Myocyte (in vitro differentiated cells): ENCODE results near the gene EZH1. TPM values are rescaled to one million over a fixed set of nuclear protein-coding genes. Genes with fewer than 3 reads are reported as not detected.
A peak's percentile ranks its signal among the peaks of the same experiment; 100 is the strongest.

ENCODE experiments used
- DNase-seq: peaks from one replicate; pipeline ENCODE4 v3.0.0-alpha.2; 2012; ENCODE audit warnings: low read depth
- polyA plus RNA-seq: library from polyadenylated mRNA; unstranded; fragments of >200 nt; gene quantifications from one replicate; pipeline ENCODE4 v1.2.1, GENCODE V29; 2012; ENCODE audit warnings: missing spikeins
- total RNA-seq: library from RNA; depleted of rRNA; stranded (reverse); fragments of >200 nt; gene quantifications from 2 replicates; pipeline ENCODE4 v1.2.3, GENCODE V29; 2014

EZH1 gene
- 24.6 and 28.6 TPM in 2 replicates for total RNA-seq
- 26.6 TPM for polyA plus RNA-seq

GRCh38 chr17:42744806-42745617 is at the start of gene EZH1:
TSS of gene EZH1 (minus strand) at chr17:42745040. CDS start at chr17:42728941, 16,099 bp downstream.
- DNase-seq: peak; percentile 90

GRCh38 chr17:42792545-42792944 is 47.7 kb upstream of the EZH1 start:
- no peak for DNase-seq

GRCh38 chr17:42791948-42792347 is 47.1 kb upstream of the EZH1 start:
- DNase-seq: no peak

GRCh38 chr17:42787266-42787665 is 42.4 kb upstream of the EZH1 start:
- DNase-seq: no peak

GRCh38 chr17:42784811-42785592 is 40.2 kb upstream of the EZH1 start:
- DNase-seq: no peak

- DNase-seq: no peak
Measured at GRCh38 chr17:42784409-42784808, 39.6 kb upstream of the EZH1 start.

- DNase-seq: no peak
Measured at GRCh38 chr17:42783791-42784138, 38.9 kb upstream of the EZH1 start.

- no peak for DNase-seq
Measured at GRCh38 chr17:42783062-42783790, 38.4 kb upstream of the EZH1 start.

- DNase-seq: no peak
Measured at GRCh38 chr17:42782166-42783061, 37.6 kb upstream of the EZH1 start.

GRCh38 chr17:42781639-42782165 is 36.9 kb upstream of the EZH1 start:
- DNase-seq: no peak

GRCh38 chr17:42780851-42781638 is 36.2 kb upstream of the EZH1 start:
- DNase-seq: no peak

- no peak for DNase-seq
Measured at GRCh38 chr17:42779936-42780850, 35.4 kb upstream of the EZH1 start, which contains the start of gene WNK4. TSS of gene WNK4 (plus strand) at chr17:42780610. CDS start at chr17:42780699, 89 bp downstream.

- DNase-seq: no peak
Measured at GRCh38 chr17:42779304-42779935, 34.6 kb upstream of the EZH1 start.

GRCh38 chr17:42778570-42778969 is 33.7 kb upstream of the EZH1 start:
- DNase-seq: no peak

- peak; percentile 77 for DNase-seq
Measured at GRCh38 chr17:42775534-42776098, 30.8 kb upstream of the EZH1 start.

- no peak for DNase-seq
Measured at GRCh38 chr17:42774066-42774745, 29.4 kb upstream of the EZH1 start.
